HG03045 (cell line): ENCODE measurements around the gene CUBN.

Experiments
- ATAC-seq: cut with Tn5 transposase; IDR thresholded peaks from one replicate; pipeline ENCODE4 v1.9.1; 2021; ENCODE audit warnings: mild to moderate bottlenecking, moderate library complexity; ENCODE audit not compliant: unreplicated experiment

Gene CUBN

DNA sequence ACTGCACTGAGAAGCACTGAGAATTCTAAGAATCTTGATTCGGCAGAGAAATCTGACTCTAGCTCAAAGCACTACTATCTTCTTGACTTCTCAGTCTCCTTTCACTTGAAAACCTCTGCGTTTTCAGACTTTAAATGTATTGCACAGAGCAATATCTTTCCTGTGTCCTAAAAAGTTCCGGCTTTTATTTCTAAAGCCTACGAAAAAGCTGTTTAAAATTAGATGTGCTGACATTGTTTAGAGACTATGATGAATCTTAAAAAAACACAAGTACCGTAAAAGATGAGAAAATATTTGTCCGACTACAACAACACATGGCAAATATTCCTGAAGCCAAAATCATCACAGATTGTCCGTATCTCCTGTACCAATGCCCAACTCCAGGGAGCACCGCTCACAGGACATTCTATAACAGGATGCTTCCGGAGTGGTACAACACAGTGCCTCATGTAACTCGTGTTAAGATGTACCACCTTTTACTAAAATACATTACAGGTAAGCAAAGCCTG lies 136.9 kb downstream of the CUBN start:
- no peak for ATAC-seq

DNA sequence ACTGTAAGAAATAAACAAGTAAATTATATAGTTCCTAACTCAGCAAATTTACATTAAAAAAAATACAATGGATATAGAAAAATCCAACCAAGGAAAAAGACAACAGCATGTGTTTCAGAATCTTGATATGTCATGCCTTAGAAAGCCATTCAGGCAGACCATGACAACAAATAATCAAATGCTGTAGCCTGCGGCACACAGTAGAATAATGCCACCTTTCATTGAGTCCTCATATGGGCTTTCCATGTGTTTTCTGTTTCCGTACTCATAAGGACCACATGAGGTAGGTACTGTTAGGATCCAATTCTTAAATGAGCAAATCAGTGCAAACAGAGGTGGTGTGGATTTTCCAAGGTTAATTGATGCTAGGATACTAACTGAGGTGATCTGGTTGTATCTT lies 138.6 kb downstream of the CUBN start:
- no peak for ATAC-seq

DNA sequence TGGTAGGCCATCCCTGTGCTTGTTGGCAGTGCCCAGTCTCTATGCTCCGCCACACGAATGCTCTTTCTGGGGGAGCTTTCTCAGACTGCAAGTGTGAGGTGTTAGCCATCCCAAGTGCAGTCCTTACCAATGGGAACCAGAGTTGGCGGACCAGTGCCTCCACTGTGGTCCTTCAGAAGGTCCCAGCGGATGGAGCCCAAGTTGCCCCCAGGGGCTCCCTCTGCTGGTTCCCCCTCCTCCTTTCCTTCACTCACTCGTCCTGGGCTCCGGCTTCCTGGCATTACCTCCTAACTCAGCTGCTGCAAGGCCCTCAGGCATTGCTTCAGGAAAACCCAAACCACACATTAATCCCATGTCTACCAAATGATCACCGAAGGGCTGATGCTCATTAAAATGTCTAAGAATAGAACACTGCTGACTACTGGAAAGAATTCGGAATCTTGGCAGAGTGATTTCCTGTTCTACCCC lies 139.8 kb downstream of the CUBN start:
- ATAC-seq: no peak

DNA sequence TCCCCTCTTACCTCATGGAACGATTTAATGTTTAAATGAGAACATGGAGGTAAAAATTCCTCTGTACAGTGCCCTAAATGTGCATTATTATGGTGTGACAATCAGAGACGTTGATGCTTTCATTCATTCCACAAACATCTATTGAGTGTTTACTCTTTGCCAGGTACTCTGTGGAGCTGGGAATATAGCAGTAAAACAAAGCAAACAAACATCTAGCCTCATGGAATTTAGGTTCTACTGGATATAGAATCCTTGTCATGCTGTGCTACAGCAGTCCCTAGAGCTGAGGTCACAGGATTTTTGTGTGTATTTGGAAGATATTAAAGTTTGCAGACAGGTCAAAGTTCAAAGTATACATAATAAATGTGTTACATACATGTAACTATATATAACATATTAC lies 140.7 kb downstream of the CUBN start:
- ATAC-seq: no peak

DNA sequence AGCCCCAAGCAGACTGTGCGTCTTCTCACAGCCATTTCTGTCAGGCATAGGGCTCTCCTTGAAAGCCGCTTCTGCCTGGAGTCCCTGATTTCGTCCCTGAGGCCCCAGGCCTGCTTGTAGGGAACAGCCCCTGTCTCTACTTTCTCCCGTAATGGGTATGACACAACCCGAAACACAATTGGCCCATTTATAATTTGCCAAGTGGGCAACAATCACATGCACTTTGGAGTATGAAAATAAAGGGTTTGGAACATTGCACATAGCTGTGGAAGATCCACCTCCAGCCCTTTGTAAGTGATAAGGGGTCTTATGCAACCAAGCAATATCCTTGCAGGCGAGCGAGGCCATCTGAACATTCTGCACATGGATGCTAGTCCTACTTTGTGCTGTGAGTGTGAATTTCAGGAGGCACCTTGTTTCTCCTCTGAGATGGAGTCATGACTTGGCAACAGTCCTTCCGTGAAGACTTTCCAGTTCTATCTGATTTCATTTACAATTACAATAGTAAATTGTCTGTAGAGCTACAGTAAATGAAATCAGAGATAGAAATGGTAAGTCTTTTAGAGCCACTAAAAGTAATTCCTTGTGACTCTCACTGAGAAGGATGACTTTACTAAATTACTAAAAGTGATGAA lies 141.5 kb downstream of the CUBN start:
- ATAC-seq: no peak

DNA sequence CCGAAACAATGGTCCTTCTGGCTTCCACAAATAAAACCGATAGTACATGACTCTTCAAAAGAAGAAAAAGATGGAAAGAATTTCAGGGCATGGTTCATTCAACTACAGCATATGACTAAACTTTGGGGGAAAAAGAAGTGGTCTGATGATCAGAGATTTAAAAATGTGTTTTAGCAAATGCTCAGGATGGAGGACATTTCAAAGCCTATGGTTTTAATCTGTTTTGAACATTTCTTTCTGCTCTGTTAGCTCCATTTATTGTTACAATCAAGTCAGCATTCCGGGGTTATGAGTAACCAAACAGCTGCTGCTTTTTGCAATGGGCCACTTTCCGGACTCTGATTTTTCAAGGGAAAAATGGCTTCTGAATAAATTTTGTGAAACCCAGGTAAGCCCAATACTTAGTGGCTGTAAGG lies 142.4 kb downstream of the CUBN start:
- ATAC-seq: no peak

DNA sequence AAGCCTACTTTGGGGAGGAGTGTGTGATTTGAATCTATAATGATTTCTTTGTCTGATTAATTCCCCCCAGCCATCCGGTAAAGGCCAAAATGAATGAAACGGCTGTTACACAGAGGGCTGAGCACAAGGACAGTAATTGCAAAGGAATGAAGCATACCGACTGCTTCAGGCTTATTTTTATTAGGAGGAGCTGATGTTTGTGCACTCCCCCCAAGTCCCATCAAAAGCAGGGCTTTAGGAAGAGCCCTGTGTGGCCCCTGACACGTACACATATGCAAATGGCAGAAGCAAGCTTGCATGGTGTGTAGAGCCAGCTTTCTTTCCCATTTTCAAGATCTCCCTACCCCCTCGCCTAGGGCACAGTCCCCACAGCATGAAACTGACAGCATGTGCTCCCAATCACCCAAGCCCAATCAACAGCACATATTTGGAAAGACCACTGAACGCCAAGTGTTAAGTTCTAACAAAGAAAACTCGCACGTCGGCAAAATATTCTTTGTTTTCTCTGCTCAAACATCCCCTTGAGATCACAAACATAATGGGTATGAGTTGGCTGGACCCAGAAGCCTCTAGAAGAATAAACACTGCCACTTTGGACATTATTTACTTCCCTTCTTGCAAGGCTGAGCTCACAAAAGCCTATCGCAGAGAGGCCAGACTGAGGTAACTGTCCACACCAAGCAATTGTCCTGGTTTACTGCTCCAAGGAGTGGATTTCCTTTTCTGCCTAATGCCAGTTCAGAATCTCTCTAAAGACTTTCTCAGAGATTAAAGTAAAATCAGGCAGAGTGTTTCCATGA lies 143.0 kb downstream of the CUBN start:
- ATAC-seq: no peak

DNA sequence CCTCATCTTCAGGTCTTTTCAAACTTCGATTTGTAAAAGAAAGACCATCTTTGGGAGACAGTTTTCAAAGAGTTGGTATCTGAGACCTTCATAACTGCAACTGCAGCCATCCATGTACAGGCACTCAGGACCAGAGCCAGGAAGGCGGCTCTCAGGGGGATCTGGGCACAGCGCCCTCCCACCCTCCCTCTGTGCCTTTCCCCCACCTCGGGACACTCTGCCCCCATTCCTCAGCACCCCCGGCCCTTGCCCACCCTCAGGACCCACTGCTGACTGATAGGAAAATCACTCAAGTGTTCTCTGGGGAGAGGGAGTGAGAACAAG lies 143.6 kb downstream of the CUBN start:
- no peak for ATAC-seq

DNA sequence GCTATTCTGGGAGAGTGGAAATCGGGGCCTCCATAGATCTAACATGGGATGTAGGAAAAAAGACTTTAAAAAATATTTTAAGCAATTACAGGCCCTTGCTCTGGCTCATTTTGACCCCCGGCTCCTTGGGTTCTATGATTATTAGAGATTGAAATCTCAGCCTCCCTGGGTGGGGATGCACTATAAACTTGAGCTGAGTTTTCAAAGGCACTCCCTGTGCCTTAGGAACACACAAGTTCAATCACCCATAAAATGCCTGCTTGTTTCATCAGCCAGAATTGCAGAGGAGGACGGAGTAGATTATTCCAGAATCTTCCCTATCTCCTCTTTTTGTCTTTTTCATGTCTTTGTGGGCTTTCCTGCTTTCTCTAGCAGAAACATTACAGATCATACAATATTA lies 145.4 kb downstream of the CUBN start:
- ATAC-seq: no peak

DNA sequence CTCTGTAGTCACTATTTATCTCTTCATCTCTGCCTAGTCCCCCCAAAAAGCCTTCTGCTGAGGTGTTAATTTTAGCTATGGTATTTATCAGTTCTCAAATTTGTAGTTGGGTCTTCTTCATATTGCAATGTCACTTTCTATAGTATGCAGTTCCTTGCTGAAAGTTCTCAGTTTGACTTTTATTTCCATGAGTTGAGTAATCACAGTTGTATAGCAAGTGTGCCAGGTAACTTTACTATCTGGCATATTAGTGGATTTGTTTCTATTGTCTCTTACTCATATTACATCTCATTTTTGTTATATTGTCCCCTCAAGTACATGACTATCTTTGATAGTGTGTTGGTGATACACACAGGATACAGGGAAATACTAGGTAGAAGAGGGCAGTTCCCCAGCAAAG lies 152.8 kb downstream of the CUBN start:
- no peak for ATAC-seq

DNA sequence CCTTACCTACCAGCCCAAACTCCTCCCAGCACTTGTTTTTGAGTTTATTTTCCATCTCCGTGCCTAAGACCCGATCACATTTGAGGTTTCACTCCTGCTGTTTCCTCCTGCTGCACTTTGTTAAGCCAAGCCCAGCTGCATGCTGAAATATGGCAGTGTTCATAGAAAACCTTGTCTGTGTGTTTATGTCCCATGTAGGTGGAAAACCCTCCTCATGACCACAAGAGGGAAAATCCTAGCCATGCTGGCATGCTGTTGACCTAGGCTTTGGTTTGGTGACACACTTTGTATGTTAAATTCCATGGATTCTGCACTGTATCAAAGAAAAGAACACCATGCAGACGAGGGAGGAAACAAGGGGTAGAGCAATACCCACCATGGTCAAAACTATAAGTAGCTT lies 154.4 kb downstream of the CUBN start:
- ATAC-seq: no peak

DNA sequence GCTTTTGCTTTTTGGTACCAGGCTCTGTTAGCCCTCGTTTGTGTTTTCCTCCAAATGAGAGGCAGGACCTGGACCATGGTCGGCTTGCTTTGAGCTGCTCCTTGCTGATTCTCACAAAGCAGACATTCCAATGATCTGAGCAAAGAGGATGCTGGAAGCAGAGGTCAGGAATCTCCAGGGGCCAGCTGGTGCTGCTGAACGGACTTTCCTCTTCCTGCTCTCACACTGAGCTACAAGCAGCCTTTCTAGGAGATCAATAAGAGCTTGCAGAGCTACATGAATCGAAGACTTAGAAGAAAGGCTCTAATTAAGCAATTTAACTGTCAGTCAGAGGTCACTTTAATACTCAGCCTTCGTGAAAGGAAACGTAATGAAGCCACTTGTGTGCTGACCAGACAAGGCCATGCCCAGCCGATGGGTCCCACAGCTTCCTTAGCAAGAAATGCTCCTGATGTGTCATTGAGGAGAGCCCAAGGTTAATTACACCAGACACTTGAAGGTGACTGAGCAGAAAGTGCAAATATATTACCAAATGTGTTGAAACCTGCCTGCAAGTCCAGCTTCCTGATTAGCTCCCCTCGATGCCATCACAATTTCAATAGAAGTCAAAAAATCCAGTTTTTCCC lies 161.1 kb downstream of the CUBN start:
- ATAC-seq: no peak

DNA sequence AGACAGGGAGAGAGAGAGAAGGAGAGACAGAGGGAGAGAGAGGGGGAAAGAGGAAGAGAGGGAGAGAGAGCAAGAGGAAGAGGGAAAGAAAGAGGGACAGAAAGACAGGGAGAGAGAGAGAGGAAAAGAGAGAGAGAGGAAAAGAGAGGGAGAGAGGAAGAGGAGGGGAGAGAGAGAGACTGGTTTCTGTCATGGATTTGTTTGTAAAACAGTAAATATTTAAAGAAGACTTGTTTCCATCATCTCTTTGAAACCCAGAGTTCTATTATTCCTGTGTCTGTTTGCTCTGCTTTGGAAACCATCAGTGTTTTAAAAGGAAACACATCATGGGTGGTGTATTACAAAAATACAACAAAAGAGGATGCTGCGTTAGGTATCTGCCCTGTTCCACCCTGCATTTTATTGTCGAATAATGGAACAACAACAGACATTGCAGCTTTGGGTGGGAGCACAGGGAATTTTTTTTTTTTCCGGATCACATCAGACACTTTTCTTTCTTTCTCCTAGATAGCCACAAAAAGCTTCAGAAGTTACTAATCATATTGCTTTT lies 161.7 kb downstream of the CUBN start:
- ATAC-seq: no peak

DNA sequence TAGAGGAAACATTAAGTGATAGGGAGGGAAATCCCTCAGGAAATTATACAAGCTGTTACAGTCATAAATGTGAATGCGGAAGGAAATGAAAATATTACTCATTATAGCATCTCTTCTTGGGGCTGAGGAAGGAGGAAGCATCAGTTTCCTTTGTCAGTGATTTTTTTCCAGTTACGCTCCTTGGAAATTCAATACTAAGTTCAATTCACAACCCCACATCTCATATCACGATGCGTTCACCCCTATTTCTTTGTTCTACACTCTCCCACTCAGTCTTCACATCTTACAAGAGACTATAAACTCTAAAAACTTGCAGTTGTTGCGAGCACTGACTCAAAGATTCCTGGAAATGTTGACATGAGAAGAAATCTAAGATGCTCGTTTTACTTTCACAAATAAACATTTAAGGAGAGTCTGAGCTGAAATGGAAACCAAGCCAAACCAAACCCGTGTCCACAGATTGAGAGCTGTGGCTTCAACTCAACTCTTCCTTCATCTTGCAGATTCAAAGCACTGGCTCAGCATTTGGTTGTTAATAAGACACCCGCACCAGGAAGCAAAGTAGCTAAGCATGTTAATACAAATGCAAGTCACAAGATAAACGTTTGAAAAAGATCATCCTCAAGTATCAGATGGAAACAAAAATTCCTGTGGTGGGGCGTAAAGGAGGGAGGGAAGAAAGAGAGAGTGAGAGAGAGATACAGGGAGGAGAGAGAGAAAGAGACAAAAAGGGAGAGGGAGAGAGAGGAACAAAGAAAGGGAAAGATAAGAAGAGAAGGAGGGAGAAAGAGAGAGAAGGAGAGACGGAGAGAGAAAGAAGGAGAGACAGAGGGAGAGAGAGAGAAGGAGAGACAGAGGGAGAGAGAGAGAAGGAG lies 162.4 kb downstream of the CUBN start:
- no peak for ATAC-seq

DNA sequence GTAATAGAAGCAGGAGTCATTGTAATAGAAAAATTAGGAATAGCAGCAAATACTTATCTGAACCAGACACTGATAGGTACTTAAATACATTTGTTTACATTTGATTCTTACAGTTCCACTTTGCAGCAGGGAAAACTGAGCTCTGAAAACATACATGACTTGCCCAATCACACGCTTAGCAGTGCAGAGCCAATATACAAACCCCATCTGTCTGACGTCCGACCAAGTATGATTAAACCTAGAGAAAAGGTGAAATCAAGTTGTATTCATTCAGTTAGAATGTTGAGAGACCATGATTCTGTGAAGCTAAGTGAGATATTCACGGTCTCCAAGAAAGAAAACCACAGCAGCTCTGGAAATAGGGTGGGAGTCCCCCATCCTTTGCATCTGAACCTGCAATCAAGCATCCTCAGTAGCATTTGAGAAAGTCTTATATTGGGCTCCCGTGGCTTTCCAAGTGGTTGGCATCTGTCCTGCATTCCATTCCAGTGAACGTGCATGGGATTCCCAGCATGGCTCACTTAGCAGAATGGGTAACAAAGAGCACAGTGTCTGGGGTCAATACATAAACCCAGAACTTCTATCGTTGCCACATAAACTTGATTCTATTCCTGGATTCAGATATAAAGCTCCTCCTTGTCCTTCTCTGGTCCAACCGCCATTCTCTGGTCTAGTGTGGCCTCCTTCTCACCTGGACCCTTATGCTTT lies 163.7 kb downstream of the CUBN start:
- no peak for ATAC-seq

DNA sequence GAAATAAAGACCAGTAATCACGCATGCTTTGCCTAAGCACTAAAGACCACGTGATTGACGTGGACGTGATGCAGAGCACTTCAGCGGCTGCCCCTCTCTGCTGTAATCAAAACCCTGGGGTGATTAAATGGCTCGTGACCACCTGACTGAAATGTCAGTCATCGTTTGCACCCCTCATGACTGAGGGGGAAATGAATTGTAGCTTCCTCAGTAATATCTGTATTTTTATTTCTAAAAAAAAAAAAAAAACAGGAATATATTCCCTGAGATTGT lies 164.3 kb downstream of the CUBN start:
- ATAC-seq: no peak

DNA sequence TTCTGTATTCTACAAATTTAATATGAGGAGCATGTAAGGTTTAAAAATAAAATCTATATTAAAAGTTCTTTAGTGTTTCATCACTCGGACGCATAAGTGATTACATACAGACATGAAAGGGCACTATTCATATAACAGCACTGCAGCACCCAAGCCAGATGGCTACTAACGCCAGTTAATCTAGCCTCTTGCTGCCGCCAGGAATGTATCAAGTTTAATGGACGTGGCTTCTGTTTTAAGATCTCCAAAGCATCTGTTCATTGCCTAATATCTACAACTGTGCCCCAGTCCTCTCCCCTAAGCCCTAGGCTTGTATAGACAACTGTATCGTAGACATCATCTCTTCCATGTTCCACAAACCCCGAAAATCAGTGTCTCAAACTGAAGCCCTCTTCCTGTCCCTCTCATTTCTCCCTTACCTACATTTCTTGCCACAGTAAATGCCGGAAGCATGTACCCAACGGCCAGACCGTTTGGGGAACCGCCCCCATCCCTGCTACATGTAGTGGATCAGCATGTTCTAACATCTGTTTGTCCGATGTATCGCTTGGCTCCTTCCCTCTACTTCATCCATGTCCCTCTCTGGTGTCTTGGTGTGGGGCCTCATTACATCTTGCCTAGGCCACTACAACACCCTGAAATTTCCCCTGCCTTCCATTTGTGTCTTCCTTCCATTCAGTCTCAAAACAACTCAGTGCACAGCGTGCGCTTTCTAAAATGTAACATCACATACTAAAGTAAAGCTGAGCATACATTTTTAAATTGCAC lies 164.9 kb downstream of the CUBN start:
- ATAC-seq: no peak

DNA sequence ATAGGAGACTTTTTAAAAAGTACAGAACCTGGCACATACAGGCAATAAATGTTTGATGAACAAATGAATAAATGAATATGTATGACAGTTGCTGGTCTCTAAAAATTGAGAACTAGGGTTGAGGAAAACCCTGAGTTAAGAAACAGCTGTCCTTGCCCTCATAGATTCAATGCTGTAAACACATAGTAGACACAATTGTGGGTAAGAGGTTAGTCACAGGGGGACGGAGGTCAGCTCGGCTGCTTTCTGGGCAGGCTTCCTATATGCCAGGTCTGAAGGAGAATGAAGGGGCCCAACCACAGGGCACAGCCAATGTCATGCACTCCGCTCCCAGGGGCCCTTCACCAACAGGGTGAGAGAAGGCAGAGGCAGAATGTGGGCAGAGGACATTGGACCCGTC lies 169.1 kb downstream of the CUBN start:
- no peak for ATAC-seq

DNA sequence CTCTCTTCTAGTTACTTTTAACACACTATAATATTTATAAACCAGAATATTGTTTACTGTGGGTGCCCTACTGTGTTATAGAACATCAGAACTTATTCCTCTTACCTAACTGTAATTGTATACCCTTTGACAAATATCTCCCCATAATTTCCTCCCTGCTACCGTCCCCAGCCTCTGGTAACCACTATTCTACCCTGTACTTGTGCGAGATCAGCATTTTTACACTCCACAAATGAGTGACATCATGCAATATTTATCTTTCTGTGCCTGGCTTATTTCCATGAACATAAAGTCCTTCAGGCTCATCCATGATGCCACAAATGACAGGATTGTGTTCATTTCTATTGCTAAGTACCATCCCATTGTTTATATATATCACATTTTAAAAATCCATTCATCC lies 172.6 kb downstream of the CUBN start:
- ATAC-seq: no peak
